GM12865 (cell line): Measurements from ENCODE around the gene HSPA12A.

ENCODE experiments used
- DNase-seq: peaks from one replicate; pipeline ENCODE4 v3.0.0; 2010; ENCODE audit warnings: low read depth
- H3K4me3 ChIP-seq: 2 replicates; pipeline ENCODE4 v1.5.1; 2011; ENCODE audit warnings: mild to moderate bottlenecking, low read depth, low read length, control low read depth
- CTCF ChIP-seq: IDR thresholded peaks from 2 replicates; pipeline ENCODE4 v1.5.1; 2011; ENCODE audit warnings: low read length, control low read depth, low read depth, inconsistent platforms; ENCODE audit not compliant: insufficient read depth; ENCODE audit errors: missing control alignments

HSPA12A gene

GRCh38 chr10:116699471-116700150 lies 42.8 kb downstream of the HSPA12A start:
- H3K4me3 ChIP-seq: no peak overlapping the region
- no peak for DNase-seq
- TF ChIP-seq CTCF: no peak

GRCh38 chr10:116699049-116699448 lies 43.3 kb downstream of the HSPA12A start:
- DNase-seq: no peak
- H3K4me3 ChIP-seq: no peak overlapping the region
- no peak for TF ChIP-seq CTCF

GRCh38 chr10:116698364-116698763 lies 44.0 kb downstream of the HSPA12A start:
- no peak for DNase-seq
- no peak overlapping the region for H3K4me3 ChIP-seq
- no peak for TF ChIP-seq CTCF

DNA sequence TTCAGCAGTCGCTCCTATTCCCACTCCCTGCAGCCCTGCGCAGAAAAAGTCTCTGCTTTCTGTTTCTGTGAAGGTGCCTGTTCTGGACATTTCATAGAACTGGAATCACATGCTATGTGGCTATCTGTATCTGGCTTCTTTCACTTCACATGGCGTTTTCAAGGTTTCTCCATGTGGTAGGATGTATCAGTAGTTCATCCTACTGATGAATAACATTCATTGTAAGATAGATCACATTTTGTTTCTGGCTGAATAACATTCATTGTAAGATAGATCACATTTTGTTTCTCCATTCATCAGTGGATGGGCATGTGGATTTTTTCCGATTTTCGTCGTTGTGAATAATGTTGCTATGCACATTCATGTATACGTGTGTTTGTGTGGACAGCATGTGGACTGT lies 44.5 kb downstream of the HSPA12A start:
- TF ChIP-seq CTCF: no peak
- H3K4me3 ChIP-seq: no peak overlapping the region
- DNase-seq: no peak

GRCh38 chr10:116696919-116697318 lies 45.4 kb downstream of the HSPA12A start:
- DNase-seq: no peak
- H3K4me3 ChIP-seq: no peak overlapping the region
- no peak for TF ChIP-seq CTCF

DNA sequence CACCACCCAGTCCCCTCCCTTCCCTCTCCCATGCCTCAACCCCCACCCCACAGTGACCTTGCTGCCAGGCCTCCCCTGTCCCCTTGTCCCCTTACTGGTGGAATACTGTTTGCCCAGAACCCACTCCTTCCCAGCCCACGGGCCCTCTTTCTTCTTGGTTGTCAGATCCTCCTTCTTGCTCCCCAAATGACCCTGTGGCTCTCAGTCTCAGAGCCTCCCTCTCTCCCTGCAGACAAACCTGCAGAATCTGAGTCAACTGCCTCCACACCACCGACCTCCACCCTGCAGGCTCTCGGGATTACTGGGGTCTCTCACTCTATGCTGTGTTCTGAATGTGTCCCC lies 47.5 kb downstream of the HSPA12A start:
- DNase-seq: no peak
- TF ChIP-seq CTCF: no peak
- no peak overlapping the region for H3K4me3 ChIP-seq

DNA sequence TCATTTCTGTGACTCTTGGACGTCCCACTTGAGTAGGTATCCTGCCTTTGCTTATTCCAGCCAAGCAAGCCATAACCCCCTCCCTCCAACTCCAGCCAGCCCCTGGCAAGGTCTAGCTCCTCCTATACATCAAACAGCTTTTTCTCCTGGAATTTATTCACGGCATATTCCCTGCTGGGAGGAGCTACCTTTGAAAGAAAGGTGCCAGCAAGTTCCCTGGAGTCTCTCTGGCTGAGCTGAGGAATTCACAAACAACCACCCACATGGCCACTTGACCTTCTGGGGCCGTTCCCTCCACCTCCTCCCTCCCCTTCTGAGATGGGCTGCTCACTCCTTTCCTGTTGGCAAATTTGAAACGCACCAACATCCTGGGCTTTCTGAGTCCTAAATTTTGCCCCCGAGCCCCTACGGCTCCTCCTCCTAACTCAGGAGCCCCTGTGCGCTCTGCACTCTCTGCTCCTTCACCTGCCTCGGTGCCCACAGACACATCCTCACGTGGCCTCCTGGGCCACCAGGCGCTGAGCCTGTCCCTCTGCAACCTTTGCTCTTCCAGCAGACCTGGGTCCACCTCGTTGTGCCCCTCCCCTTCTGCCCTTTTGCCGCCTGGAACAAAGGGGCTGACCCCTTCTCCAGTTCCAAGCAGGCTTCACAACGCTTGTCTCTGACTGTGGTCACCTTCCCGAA lies 48.0 kb downstream of the HSPA12A start:
- DNase-seq: no peak
- no peak for TF ChIP-seq CTCF
- no peak overlapping the region for H3K4me3 ChIP-seq
